HG03175 (cell line): ENCODE measurements around the gene TRAPPC3.

Source experiments
- ATAC-seq: cut with Tn5 transposase; IDR thresholded peaks from one replicate; pipeline ENCODE4 v1.9.1; 2021; ENCODE audit warnings: mild to moderate bottlenecking, moderate library complexity; ENCODE audit not compliant: unreplicated experiment

Gene TRAPPC3

DNA sequence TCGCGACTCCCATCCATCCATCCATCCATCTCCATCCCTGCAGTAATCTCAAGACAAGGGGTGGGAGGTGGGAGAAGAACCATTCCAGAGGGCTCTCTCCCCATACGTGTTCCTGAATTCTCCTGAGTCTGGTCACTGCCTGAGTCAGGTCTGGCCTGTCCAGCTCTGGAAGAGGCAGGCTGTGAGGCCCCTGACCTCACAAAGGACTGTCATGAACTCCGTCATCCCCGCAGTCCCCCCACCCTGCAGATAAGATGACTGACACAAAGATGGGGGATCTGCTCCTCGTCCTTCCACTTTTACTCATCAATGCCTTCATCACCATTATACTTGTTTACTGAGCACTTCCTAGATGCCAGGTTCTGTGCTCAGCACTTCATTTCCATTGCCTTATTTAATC, 5.0 kb upstream of the TRAPPC3 start:
- no peak for ATAC-seq

DNA sequence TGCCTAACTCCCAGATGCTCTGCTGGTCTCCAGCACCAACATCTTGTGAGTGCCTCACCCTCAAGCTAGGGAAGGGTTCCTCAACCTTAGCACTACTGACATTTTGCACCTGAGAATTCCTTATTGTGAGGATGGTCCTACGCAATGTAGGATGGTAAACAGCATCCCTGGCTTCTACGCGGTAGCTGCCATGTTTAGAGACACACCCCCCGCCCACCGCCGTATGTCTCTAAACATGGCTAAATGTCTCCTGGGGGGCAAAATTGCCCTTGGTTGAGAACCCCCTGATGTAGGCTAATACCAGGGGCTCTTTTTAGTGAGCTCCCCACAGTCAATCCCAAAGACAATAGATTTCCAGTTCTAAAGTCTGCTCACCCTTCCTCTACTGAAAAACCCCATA, 4.2 kb upstream of the TRAPPC3 start:
- ATAC-seq, result no peak

DNA sequence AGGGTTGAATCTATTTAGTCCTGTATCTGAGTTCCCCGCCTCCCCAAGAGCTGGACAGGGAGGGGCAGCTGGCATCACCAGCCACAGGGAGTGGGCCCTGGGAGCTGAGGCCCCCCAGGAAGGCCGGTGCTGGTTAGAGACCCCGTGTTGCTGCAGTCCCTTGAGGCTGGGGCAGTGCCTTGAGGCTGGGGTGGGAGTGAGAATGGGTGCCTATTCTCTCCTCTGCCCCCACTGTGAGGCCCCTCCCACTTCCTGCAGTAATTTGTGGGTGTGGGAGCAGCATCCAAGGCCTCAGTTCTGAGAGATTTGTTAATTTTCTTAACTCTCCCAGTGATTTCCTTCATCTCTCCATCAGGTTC, 2.5 kb upstream of the TRAPPC3 start:
- ATAC-seq, result no peak

DNA sequence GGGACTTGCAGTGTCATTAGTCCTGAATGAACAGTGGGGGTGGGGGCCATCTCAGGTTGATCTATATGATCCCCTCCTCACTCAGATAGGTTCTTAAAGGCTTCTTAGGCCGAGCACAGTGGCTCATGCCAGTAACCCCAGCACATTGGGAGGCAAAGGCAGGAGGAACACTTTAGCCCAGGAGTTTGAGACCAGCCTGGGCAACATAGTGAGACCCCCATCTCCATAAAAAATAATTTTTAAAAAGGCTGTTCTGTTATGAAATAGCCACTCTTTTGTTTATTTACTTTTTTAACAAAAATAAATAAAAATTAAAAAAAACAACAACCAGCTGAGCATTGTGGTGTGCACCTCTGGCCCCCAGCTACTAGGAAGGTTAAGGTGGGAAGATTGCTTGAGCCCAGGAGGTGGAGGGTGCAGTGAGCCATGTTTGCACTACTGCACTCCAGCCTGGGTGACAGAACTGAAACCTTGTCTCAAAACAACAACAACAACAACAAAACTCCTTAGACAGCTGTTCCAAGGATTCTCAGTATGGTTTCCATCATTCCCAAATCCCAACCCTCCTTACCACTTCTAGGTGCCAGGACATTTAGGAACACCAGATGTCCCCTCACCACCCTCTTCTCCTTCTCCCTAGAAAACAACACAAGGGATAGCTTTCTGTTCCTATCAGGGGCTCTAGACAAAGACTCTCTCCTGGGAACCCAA, 2.0 kb upstream of the TRAPPC3 start:
- ATAC-seq, result no peak

DNA sequence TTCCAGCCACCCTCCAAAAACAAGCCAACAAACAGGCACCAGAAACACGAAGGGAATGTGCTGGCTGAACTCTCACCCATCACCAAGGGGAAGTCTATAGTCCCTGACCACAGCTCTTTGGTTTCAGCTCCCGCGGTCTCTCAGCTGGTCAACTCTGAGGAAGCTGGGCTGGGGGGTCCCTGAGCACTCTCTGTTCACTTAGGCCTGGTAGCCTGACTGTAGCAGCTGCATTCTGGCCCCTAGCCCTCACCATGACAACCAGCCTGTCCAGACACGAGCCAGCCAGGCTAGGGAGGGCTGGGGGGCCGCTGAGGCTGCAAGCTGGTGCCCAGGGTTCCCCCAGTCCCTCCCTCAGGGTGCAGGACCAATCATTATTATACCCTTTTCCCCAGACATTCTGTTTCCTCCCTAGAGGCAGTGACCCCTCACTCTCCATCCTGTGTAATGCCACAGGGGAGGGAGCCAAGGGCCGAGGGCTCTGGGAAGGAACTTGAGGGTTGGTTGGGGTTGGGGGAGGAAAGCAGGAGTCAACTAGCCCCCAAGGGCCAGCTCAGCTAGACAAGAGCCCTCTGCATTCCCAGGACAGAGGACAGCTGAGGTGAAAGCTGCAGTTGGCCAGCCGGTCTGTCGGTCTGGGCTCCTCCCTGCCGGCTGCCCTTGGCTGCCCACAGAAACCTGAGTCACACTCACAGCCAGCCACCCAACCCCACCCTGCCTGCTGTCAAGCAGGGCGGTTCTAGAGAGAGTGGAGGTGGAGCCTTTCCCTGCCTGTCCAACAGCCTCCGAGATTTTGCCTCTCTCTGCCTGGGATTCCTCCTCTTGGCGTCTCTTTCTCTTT, 1.2 kb upstream of the TRAPPC3 start:
- peak; percentile 39 for ATAC-seq

DNA sequence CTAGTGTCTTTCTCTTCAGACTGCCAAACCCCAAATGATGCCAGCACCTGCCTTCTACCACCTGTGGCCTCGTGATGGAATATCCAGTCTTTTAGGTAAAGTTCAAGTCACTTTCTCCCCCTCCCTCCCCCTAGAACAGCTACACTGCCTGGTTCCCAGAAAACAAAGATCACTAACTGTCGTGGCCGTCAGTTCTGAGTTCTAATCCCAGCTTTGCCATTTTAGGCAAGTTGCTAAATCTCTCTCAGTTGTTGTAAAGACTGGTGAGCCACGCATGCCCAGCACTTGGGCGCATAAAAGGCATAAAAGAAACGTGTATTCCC, 648 bp upstream of the TRAPPC3 start:
- ATAC-seq, result no peak

DNA sequence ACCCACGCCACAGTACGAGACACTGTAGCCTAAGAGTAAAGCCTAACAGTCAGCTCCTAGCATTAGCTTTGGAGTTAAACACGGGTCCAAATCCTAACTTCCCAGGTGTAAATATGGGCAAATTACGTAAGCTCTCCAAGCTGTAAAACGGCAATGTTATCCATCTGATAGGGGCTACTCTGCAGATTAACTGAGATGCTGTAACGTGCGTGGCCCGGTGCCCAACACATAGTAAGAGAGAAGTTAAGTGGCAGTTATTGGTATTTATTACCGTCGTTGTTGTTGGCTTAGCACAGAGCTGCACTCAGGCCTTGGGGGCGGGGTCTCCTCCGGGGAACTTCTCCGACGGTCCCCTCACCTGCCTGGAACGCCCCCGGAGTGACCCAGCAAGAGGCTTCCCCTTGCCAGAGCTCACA, 457 bp downstream of the TRAPPC3 start:
- ATAC-seq, result no peak

DNA sequence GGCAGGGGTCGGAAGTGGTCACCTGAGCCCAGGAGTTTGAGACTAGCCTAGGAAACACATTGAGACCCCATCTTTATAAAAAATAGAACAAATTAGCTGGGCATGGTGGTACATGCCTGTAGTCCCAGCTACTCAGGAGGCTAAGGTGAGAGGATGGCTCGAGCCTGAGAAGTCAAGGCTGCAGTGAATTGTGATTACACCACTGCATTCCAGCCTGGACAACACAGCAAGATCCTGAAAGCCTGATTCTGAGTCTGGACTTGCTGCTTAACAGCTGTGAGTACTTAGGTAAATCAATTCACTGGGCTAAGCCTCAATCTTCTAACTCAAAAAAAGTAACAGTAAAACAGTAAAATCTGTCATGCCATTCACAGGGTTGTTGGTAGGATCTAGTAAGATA, 4.9 kb downstream of the TRAPPC3 start:
- no peak for ATAC-seq

DNA sequence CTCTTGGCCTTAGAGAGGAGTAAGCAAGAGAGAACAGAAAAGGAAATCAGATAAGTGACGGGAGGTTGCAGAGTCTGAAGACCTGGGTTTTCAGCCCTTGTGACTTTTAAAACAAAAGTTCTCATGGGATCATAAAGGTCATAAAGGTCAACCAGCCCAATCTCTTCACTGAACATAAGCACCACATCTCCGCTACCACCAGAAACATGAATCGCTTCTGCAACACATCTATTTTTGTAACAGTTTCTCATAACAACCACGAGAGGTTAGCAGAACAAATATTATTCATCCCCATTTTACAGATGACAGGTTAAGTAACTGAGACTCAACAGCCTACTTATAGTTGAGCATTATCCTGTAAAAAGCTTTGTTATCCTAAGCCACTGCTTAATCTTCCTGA, 5.9 kb downstream of the TRAPPC3 start:
- no peak for ATAC-seq

DNA sequence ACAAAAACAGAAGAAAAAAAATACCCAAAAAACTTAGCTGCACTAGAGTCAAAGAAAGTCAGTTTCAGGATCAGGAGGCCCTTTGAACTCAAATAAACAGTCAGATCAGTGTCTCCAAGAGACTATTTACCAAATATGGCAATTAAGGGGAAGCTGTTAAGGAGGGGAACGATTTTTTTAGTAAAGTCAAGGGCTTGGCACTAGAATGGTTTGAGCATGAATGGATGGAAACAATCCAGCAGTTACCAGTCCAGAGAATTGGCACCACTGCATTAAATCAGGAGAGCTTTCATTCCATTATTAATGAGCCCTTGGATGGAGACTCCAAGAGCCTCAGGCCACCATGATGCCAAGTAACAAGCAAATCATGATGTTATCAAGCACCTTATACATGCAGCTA, 7.2 kb downstream of the TRAPPC3 start:
- no peak for ATAC-seq

DNA sequence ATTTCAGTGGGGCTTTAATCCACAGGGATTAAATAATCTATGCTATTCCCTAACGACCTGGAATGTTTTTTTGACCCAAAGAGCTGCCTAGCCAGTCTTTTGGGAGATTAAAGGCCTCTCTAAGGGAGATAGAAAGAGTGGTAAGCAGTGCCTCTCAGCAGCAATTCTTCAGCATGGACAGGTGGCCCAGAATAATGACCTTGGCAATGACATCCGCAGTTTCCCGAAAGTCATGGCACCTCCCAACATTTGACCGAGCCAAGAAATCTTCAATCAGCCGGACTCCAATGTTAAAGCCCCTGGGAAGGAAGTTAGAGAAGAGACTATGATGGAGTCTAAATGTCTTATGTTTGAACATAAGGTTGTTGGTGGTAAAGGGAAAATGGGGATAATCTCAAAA, 9.8 kb downstream of the TRAPPC3 start:
- no peak for ATAC-seq

DNA sequence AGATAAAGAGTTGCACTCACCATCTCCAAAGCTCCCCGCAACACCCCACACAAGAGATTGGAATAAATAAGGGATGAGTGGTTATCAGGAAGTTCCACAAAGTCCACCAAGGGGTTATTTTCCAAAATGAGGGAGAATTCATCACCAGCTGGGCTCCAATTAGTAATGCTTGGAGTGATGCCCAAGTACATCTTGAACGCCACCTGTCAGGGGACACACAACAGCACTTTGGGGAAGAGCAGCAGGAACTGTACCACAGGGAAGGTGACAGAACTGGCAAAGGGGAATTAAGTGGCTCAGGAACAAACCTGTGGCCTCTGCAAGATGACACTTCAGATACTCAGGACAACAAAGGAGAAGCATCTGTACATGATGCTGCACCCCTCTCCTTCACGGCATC, 11.5 kb downstream of the TRAPPC3 start:
- ATAC-seq, result no peak

DNA sequence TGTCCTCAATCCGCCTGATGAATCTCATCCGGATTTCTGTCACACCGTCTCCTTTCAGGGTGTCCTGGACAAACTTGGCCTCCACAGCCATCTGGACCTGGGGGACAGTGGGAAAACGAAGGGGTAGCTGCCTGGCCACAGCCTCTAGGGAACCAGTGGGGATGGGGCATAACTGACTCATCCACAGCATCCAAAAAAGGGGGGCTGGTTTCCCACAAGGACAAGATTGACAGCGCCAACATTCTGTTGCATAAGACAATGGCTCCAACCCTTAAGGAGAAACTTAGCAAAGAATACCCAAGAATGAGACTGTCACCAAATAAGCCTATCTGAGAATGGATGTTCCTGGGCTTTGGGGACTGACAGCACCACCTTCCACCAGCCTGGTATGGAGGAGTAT, 12.1 kb downstream of the TRAPPC3 start:
- no peak for ATAC-seq

DNA sequence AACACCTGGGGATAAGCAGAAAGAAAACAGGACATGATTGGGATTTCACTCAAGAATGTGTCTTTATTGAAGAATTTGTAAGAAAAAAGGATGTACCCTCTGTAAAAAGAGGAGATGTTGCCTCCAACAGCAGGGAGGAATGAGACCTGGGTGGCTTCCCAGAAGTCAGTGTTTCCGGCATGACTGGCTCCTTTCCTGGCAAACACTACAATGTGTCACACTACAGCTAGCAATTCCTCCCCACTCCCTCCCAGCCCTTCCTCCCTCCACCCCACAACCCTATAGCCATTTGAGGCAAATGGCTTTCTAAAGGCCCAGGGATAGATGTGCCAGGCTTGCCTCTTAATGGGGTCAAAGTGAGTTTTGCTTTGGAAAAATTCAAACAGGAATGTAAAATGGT, 12.8 kb downstream of the TRAPPC3 start:
- ATAC-seq, result no peak

DNA sequence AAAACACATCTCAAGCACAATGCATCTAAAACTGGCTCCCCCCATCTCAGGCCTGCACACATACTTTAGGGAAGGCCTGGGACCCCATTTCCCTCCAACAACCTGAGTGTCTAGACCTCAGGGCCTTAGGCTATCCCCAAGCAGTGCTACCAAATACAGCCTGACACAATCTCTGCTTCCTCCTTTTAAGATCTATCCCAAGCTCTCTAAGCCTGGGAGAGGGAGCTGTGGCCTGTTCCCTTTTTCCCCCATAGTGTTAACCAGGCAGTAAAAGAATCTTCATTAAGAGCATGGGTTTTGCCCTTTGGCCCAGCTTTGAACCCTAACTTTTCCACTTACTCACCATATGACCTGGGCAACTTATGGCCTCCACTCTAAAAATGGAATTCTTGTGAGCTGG, 13.5 kb downstream of the TRAPPC3 start:
- no peak for ATAC-seq

DNA sequence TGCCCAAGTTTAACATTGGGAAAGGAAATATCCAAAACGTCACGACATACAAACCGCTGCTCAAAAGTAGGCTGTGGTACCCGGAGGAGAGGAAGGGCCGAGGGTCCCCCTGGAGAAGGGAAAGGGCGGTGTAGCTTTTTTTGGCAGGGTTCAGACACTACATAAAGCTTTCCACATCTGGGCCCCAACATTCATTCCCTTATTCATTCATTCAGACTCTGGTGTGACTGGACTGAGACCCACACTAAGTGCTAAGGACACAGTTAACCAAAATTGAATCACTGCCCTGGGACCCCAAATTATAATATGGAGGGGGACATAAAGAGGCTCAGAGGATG, 14.0 kb downstream of the TRAPPC3 start:
- no peak for ATAC-seq

DNA sequence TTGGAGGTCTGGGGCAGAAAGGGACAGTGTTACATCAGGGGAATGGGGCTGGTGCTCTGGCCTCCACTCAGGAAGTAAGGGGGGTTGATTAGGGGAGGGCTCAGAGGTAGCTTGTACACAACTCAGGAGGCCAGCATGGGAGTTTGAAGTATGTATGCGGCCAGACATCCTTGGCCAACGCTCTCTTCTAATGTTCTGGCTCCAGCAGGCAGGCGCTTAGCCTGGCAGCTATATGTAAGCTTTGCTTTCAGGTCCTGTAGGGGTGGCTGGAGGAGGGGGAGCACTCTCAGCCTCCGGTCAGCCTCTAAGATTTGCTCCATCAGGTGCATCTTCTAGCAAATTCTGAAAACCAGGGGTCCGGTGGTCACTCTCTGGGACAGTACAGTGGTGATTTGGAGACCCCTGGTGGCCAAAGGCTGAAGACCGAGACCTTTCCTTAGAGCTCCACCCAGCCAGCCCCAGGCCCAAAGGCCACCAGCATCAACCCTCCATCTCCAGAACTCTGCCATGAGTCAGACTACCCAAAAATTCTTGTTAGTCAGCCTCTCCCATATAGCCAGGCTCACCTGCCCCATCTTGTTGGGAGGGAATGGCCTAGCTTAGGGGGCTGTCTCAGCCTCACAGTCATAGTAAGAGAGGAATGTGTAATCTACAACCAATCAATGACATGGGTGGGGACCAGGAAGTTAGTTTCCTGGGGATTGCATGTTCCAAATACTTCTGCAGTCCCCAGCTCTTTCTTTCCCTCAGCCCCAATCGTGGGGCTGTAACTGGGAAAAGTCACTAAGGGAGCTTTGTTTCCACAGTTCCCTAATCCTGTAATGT, 14.6 kb downstream of the TRAPPC3 start:
- no peak for ATAC-seq

DNA sequence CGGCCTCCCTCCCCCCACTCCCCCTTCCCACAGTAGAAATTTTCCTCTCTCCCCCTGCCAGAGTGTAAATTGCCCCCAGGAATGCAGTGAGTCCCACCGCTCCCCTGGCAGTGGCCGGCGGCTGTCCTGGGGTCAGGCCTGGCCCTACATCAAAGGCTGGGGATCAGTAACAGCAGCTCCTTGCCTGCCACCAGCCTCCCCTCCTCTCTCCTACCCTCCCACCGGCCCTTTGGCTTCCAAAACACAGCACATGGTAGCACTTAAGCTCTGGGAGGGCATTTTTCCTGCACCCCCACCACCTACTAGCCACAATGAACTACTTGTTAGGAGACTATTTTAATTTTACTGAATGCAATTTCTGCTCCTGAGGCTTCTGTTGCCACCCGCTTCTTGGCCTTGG, 15.3 kb downstream of the TRAPPC3 start:
- no peak for ATAC-seq

DNA sequence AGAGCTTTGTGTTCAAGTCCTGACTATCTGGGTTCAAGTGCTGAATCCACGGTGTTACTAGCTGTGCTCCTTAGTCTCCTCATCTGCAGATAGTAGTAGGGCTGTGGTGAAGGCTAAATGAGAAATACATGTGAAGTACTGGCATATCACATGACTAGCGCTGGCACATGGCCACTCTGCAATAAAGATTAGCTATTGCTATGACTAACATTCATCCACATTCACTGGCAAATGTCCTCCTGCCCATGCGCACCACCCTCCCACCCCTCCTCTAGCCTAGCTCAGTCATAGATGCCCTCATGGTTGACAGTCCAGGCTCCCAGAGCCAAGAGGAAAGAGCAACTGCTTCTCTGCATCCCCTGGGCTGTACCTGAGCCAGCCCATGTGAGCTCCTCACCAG, 15.8 kb downstream of the TRAPPC3 start:
- ATAC-seq, result no peak

DNA sequence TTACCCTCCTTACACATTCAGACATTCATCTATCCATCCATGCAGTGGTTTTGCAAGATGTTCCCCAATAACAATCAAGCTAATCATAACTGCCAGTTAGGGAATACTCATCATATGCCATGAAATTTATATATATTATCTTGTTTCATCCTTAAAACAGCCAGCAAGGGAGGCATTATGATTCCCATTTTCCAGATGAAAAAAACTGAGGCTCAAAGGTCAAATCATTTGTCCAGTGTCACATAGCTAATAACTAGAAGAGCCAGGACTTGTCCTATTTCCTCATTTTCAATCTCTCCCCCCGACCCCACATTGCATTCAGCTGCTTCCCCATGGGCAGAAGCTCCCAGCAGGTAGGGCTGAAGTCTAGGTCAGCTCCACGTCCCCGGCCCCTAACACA, 17.3 kb downstream of the TRAPPC3 start:
- no peak for ATAC-seq

DNA sequence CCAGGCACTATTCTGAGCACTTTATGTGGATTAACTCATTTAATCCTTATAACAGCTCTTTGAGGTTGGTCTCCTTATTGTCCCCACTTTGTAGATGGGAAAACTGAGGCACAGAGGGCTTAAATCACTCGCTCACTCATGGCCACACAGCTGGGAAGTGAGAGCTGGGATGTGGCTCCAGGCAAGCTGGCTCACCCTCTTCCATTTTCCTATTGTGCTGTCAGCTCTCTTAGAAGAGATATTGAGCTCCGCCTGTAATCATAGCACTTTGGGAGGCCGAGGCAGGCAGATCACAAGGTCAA, 20.4 kb downstream of the TRAPPC3 start:
- no peak for ATAC-seq
